HEK293T (cell line): Measurements from ENCODE around the gene ZBTB45.

Experiments used
- CTCF ChIA-PET: fragments of 350-600 bp; formaldehyde crosslinking; extraction: SDS; loops from one replicate; lab custom pipeline; 2021; ENCODE audit warnings: antibody characterized with exemption, inconsistent platforms; lab: Yijun Ruan, JAX
- POLR2A ChIA-PET: fragments of 350-600 bp; formaldehyde crosslinking; extraction: SDS; loops from one replicate; lab custom pipeline; 2020; ENCODE audit warnings: antibody characterized with exemption, inconsistent platforms; lab: Yijun Ruan, JAX
- DNase-seq: peaks from one replicate; pipeline ENCODE4 v3.0.0; 2012; ENCODE audit warnings: mixed read lengths; ENCODE audit errors: extremely low spot score
- ARNT ChIP-seq: fragments of 450-650 bp; IDR thresholded peaks from 2 replicates; pipeline ENCODE4 v1.6.1; 2017; ENCODE audit warnings: mild to moderate bottlenecking
- BHLHE40 ChIP-seq: fragments of 450-650 bp; IDR thresholded peaks from 2 replicates; pipeline ENCODE4 v1.6.1; 2016; ENCODE audit warnings: mild to moderate bottlenecking, moderate library complexity, borderline replicate concordance
- CTBP1 ChIP-seq: fragments of 450-650 bp; IDR thresholded peaks from 2 replicates; pipeline ENCODE4 v1.6.1; 2016; ENCODE audit warnings: borderline replicate concordance
- ELF4 ChIP-seq: fragments of 450-650 bp; IDR thresholded peaks from 2 replicates; pipeline ENCODE4 v1.6.1; 2017; ENCODE audit warnings: antibody characterized with exemption
- FOXA1 ChIP-seq: fragments of 450-650 bp; IDR thresholded peaks from 2 replicates; pipeline ENCODE4 v1.6.1; 2016; ENCODE audit warnings: mild to moderate bottlenecking
- FOXK2 ChIP-seq: fragments of 450-650 bp; IDR thresholded peaks from 2 replicates; pipeline ENCODE4 v1.6.1; 2016; ENCODE audit warnings: mild to moderate bottlenecking
- FOXM1 ChIP-seq: fragments of 450-650 bp; IDR thresholded peaks from 2 replicates; pipeline ENCODE4 v1.6.1; 2017; ENCODE audit warnings: mild to moderate bottlenecking, borderline replicate concordance
- HDGF ChIP-seq: fragments of 450-650 bp; IDR thresholded peaks from 2 replicates; pipeline ENCODE4 v1.6.1; 2017; ENCODE audit warnings: antibody characterized with exemption, borderline replicate concordance
- L3MBTL2 ChIP-seq: fragments of 450-650 bp; conservative IDR thresholded peaks from 2 replicates; pipeline ENCODE4 v1.6.1; 2016; ENCODE audit warnings: mild to moderate bottlenecking
- LEF1 ChIP-seq: fragments of 450-650 bp; IDR thresholded peaks from 2 replicates; pipeline ENCODE4 v1.6.1; 2017; ENCODE audit warnings: mild to moderate bottlenecking, borderline replicate concordance
- NFRKB ChIP-seq: fragments of 450-650 bp; IDR thresholded peaks from 2 replicates; pipeline ENCODE4 v1.6.1; 2016; ENCODE audit warnings: mild to moderate bottlenecking, moderate library complexity
- SP1 ChIP-seq: fragments of 450-650 bp; IDR thresholded peaks from 2 replicates; pipeline ENCODE4 v1.6.1; 2017
- SUZ12 ChIP-seq: fragments of 450-650 bp; IDR thresholded peaks from 2 replicates; pipeline ENCODE4 v1.6.1; 2016; ENCODE audit warnings: mild to moderate bottlenecking
- TARDBP ChIP-seq: fragments of 450-650 bp; IDR thresholded peaks from 2 replicates; pipeline ENCODE4 v1.6.1; 2016
- ZNF384 ChIP-seq: fragments of 450-650 bp; IDR thresholded peaks from 2 replicates; pipeline ENCODE4 v1.6.1; 2016
- TF ChIP-seq, protein P1 (sequence below): fragments of 450-650 bp; IDR thresholded peaks from 2 replicates; pipeline ENCODE4 v1.6.1; 2016

ZBTB45 gene

DNA sequence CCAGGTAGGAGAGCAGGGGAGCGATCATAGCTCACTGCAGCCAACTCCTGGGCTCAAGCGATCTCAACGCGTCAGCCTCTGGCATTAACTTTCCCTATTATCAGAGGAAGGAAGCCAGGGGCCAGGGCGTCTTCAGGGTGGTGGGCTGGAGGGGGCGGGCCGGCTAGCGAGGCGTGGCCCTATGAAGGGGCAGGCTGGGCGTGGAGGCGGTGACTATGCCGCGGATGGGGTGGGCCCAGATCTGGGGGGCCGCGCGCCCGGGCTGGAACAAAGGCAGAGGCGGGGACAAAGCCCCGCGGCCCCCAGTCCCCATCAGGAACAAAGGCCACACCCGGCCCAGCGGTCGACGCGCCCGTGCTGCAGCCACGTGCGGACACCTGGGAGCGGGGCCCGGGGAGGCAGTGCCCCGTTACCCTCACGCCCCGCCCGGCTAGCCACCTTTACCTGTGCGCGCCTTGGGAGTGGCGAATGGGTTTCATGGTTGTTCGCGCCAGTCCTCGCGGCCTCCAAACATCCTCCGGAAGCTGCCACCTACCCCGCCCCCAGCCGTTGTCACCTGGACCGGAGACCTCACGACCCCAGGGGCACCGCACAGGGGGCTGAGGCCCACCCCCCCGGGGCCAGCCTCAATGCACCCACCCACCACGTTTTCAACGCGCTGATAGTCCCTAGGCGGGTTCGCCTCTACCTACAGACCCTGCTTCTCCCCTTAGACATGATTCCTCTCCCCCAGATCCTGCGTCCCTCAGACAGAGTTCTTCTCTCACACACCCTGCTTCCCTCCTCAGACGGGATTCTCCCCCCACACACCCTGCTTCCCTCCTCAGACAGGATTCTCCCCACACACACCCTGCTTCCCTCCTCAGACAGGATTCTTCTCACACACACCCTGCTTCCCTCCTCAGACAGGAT lies 18.9 kb upstream of the ZBTB45 start:
- no peak for TF ChIP-seq HDGF
- no peak for TF ChIP-seq TARDBP
- TF ChIP-seq BHLHE40, result no peak
- no peak for TF ChIP-seq FOXA1
- no peak for TF ChIP-seq CTBP1
- no peak for TF ChIP-seq LEF1
- no peak for TF ChIP-seq ARNT
- no peak for TF ChIP-seq SP1
- TF ChIP-seq FOXK2, result no peak
- no peak for TF ChIP-seq ZNF384
- no peak for TF ChIP-seq ELF4
- TF ChIP-seq L3MBTL2, result no peak
- TF ChIP-seq FOXM1, result no peak
- TF ChIP-seq, protein P1, sequence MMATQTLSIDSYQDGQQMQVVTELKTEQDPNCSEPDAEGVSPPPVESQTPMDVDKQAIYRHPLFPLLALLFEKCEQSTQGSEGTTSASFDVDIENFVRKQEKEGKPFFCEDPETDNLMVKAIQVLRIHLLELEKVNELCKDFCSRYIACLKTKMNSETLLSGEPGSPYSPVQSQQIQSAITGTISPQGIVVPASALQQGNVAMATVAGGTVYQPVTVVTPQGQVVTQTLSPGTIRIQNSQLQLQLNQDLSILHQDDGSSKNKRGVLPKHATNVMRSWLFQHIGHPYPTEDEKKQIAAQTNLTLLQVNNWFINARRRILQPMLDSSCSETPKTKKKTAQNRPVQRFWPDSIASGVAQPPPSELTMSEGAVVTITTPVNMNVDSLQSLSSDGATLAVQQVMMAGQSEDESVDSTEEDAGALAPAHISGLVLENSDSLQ, result no peak
- POLR2A ChIA-PET, result no interaction called here
- CTCF ChIA-PET, result no interaction called here
- DNase-seq, result no peak

DNA sequence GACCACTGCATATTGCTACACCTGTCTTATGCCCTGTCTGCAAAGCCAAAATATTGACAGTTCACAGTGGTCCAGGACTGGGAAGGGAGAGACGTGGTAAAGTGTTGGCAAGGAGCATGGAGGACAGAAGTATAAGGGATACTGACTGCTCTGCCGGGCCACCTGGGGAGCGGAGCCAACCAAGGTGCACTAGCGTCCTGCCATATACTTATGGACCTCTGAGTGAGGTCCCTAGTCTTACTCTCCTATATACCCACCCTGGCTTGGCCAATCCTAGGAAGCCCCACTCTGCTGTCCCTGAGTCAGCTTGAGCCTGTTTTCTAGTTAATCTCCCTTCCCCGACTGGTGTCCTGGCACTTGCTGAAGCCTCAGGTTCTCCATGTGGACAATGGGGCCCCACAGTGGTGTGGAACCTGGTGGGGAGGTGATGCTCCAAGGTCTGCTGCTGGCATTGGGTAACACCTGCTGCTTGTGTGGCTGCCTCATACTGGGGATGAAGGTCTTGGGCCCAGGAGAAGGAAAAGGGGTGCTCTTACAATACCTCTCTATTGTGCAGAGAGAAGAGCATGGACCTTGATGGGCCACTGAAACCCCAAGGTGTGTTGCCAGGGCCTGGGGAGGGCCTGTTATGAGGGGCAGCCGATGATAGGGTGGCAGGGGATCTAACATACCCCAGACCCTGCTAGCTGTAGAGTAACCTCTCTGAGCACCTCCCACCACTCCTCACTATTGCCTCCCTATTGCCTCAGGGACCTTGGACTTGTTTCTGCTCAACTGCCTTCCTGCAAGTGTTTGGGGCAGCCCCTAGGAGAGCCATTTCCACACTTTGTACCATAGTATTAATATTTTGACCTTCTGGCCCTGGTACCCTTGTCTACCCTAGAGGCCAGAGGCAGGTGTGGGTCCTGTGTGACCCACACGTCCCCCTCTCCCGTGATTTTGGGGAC lies 17.5 kb upstream of the ZBTB45 start:
- POLR2A ChIA-PET, result no interaction called here
- CTCF ChIA-PET, result no interaction called here
- no peak for DNase-seq
- TF ChIP-seq NFRKB (no peak), ELF4 (no peak), FOXA1 (no peak), SUZ12 (no peak), ARNT (no peak), TARDBP (no peak), L3MBTL2 (no peak), SP1 (no peak), FOXM1 (no peak), CTBP1 (no peak), BHLHE40 (no peak), ZNF384 (no peak), FOXK2 (no peak), HDGF (no peak), LEF1 (no peak)
- TF ChIP-seq, protein P1, result no peak

DNA sequence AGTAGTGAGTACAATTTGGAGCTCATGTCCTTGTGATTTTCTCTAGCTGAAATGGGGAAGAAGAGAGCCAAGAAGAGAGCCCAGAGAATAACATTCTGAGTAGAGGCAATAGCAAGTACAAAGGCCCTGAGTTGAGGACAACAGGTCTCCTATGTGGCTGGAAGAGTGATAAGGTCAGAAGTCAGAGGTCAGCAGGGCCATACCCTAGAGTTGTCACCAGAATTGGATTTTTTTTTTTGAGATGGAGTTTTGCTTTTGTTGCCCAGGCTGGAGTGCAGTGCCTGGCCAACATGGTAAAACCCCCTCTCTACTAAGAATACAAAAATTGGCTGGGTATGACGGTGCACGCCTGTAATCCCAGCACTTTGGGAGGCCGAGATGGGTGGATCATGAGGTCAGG lies 16.2 kb upstream of the ZBTB45 start:
- POLR2A ChIA-PET, result interaction anchor here (1.4 kb wide), 1 partner anchor 8 kb away, joined by 6 read pairs; the partner anchor contains the start of gene TRIM28
- DNase-seq, result no peak
- CTCF ChIA-PET, result no interaction called here
- TF ChIP-seq FOXA1 (no peak), FOXK2 (no peak)

DNA sequence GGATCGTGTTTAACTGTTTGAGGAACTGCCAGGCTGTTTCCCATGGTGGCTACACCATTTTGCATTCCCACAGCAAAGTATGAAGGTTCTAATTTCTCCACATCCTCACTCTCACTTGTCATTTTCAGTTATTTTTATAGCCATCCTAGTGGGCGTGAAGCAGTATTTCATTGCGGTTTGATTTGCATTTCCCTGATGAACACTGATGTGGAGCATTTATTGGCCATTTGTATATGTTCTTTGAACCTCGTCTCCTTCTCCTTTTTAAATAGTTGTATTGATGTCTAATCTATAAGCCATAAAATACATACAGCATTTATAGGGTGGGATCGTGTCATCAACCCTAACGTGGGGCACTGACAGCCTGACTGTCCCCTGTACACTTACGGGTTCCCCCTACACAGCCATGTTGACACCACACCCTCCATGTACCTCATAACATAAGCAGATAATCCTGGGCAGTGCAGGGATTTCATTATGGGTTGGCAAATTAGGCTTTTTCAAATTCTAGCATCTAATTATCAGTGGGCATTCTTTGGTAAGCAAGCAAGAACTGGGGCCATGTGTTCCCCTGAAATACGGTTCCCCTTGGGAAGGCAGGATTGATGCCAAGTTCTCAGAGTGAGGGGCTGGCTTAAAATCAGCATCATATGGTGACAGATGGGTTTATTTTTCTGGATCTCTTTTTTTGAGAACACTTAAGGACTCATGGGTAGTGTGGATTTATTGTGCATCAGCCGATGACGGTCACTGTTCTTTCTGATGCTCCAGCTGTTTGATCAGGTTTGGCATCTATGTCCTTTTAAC lies 11.6 kb upstream of the ZBTB45 start:
- ChIA-PET POLR2A (interaction anchor here (1.4 kb wide), 1 partner anchor 12 kb away, joined by 5 read pairs; the partner anchor contains the start of gene TRIM28), CTCF (no interaction called here)
- no peak for TF ChIP-seq SUZ12
- TF ChIP-seq BHLHE40, result no peak
- TF ChIP-seq CTBP1, result no peak
- TF ChIP-seq ARNT, result no peak
- no peak for TF ChIP-seq FOXK2
- TF ChIP-seq ZNF384, result no peak
- TF ChIP-seq LEF1, result no peak
- TF ChIP-seq L3MBTL2, result no peak
- no peak for TF ChIP-seq ELF4
- TF ChIP-seq SP1, result no peak
- TF ChIP-seq, protein P1, result no peak
- DNase-seq, result no peak

DNA sequence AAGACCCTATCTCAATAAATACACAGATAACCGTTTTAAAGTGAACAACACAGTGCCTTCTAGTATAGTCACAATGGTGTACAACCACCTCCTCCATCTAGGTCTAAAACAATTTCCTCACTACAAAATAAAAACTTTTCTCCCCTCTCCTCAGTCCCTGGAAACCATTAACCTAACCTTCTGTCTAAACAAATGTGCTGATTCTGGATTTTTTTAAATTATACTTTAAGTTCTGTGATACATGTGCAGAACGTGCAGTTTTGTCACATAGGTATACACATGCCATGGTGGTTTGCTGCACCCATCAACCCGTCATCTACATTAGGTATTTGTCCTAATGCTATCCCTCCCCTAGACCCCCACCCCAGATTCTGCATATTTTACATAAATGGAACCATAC lies 9.8 kb upstream of the ZBTB45 start:
- no peak for DNase-seq
- ChIA-PET CTCF (interaction anchor here (0.8 to 1.4 kb wide), 2 partner anchors 10 to 142 kb away, joined by 3 to 5 read pairs; partner anchors contain the start of gene ZBTB45), POLR2A (interaction anchor here (0.9 to 1.1 kb wide), 2 partner anchors 9 to 14 kb away, joined by 3 to 5 read pairs; partner anchors contain the start of genes TRIM28 and ZBTB45)
- TF ChIP-seq, protein P1, result no peak
- TF ChIP-seq FOXK2 (no peak), TARDBP (no peak), HDGF (no peak), NFRKB (no peak), SP1 (no peak), BHLHE40 (no peak), SUZ12 (no peak)
